Measurements from ENCODE around the gene PPM1G. TPM values are rescaled to one million over a fixed set of nuclear protein-coding genes. Genes with fewer than 3 reads are reported as not detected.
A peak's percentile ranks its signal among the peaks of the same experiment; 100 is the strongest.

PPM1G gene
- total and polyA plus RNA-seq, 3 experiments from 2014 or later, result 104 to 191 (median 189) TPM

DNA sequence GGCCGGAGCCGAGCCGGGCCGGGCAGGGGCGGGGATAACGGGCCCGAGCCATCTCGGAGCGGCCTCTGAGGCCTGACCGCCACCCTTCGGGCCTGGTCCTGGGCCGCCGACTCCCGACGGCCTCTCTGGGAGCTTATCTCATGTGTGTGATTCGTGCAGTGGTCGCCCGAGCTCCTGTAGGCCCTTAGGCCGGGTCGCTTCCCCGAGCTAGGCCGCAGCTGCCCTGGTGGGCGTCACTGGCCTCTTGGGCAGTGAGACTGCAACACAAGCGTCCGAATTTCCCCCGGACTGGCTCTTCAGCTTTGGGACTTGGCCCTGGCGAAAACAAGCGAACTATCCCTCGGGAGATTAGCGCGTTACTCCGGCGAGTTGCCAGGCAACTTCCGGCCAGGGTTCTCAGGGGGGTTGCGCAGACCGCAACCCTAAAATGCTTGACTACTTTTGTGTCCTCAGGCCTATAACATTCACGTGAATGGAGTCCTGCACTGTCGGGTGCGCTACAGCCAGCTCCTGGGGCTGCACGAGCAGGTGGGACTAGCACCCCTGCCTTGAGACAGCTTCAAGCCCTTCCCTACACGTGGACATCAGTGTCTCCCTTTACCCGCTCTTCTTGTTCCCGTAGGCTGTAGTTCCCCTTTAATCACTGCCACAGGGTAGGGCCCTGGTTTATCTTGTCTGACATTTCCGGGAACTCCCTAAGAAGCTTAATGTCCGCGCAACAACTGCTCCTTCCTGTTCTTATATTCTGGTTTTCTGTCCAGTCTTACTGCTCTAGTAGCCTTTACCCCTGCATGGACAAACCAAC lies 38.4 kb downstream of the PPM1G start:
- H3K36me3 ChIP-seq (ENCODE audit: insufficient read depth, low read length), result peaks cover 58% of the 10 kb centered on the region

DNA sequence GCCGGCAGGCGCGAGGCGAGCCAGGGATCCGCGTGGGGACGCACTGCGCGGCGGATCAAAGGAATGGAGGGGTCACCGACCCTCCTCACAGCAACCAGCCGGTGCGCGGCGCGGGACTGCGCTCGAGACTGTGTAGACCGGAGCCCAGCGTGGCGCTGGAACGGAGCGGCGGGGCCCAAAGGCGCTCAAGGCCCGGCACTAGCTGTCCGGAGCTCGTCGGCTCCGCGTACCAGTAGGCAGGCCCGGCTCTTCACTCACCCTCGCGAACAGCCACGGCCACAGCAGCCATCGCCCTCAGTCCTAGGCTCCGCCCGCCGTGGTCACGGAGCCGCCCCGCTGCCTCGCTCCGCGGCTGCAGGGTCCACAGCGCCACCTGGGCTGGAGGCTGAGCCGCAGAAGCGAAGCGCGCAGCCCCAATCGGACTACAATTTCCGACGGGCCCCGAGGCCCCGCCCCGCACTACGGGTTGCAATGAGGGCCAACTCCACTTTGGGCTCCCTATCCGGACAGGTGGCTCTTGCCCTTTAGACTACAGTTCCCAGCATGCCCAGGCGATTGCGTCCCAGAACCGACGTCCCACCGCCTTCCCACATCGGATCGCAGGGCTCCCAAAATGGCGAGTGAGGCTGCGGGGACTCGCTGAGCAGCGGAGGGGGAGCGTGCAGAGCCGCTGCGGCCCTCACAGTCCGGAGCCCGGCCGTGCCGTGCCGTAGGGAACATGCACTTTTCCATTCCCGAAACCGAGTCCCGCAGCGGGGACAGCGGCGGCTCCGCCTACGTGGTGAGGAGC lies 39.2 kb downstream of the PPM1G start, which contains the start of the genes EIF2B4 and SNX17:
Gene EIF2B4 (minus strand): TSS at position 313 of the 790 bp plus-strand sequence. CDS start 24 bp downstream, at position 289.
Gene SNX17 (plus strand): TSS at position 591 of the 790 bp plus-strand sequence. CDS start 128 bp downstream, at position 719.
- ChIA-PET POLR2A (interaction anchor here (0.6 to 2.1 kb wide), 5 partner anchors 9 to 16 kb away, joined by 3 to 12 read pairs (median 4); partner anchors contain the start of genes GTF3C2 and ZNF513), CTCF (interaction anchor here (0.9 to 3.9 kb wide), 13 partner anchors 10 to 259 kb away, joined by 3 to 21 read pairs (median 5); partner anchors contain the start of genes CCDC121, GPN1, GTF3C2 and MPV17)
- Histone ChIP-seq H3K9me3 (ENCODE audit: low read length) (no peaks in the 10 kb centered on the region), H3K4me1 (ENCODE audit: insufficient read depth, low read length) (peaks cover 35% of the 10 kb centered on the region), H3K4me3 (ENCODE audit: low read length) (peak within 1 kb of the TSS; percentile 92), H3K27ac (ENCODE audit: low read depth, low read length) (peak within 1 kb of the TSS; percentile 87), H3K36me3 (ENCODE audit: insufficient read depth, low read length) (peaks cover 57% of the 10 kb centered on the region), H3K27me3 (ENCODE audit: insufficient read depth, low read length, poor library complexity, severe bottlenecking) (no peaks in the 10 kb centered on the region)
- H3K27ac Mint-ChIP-seq, result peak within 1 kb of the TSS; percentile 82 to 100 (median 98)
- H3K4me3 Mint-ChIP-seq, result peak within 1 kb of the TSS; percentile 89 to 99 (median 97)
- H3K4me1 Mint-ChIP-seq, result peaks cover 42 to 50% (median 44%) of the 10 kb centered on the region in 3 donors
- DNase-seq, result peak; percentile 98 to 100 (median 99)
- peaks cover 0 to 2% of the 10 kb centered on the region in 2 donors for H3K27me3 Mint-ChIP-seq
- H3K36me3 Mint-ChIP-seq, result peaks cover 6 to 82% (median 16%) of the 10 kb centered on the region in 3 donors
- no peaks in the 10 kb centered on the region for H3K9me3 Mint-ChIP-seq

More for the DNA sequence above, 38.4 kb downstream of the PPM1G start:
- peak overlapping the region; percentile 82 to 99 (median 97) for H3K27ac Mint-ChIP-seq
- H3K4me1 Mint-ChIP-seq, result peaks cover 42 to 50% (median 46%) of the 10 kb centered on the region in 3 donors
- Histone ChIP-seq H3K4me3 (ENCODE audit: low read length) (peak overlapping the region; percentile 92), H3K27ac (ENCODE audit: low read depth, low read length) (peak overlapping the region; percentile 87), H3K4me1 (ENCODE audit: insufficient read depth, low read length) (peaks cover 35% of the 10 kb centered on the region), H3K27me3 (ENCODE audit: insufficient read depth, low read length, poor library complexity, severe bottlenecking) (no peaks in the 10 kb centered on the region), H3K9me3 (ENCODE audit: low read length) (no peaks in the 10 kb centered on the region)
- peaks cover 6 to 84% (median 15%) of the 10 kb centered on the region in 3 donors for H3K36me3 Mint-ChIP-seq
- peak in 4 of 5 donors; percentile 22 to 61 (median 31) for DNase-seq
- H3K4me3 Mint-ChIP-seq, result peak overlapping the region; percentile 89 to 99 (median 97)
- H3K27me3 Mint-ChIP-seq, result peaks cover 0 to 2% of the 10 kb centered on the region in 2 donors
- no peaks in the 10 kb centered on the region for H3K9me3 Mint-ChIP-seq
- CTCF ChIA-PET, result interaction anchor here (1.2 to 3.9 kb wide), 6 partner anchors 9 to 68 kb away, joined by 3 to 21 read pairs (median 8); partner anchors contain the start of genes GTF3C2, MPV17, NRBP1 and ZNF513
- POLR2A ChIA-PET, result interaction anchor here (0.9 to 2.3 kb wide), 5 partner anchors 9 to 284 kb away, joined by 3 to 18 read pairs (median 3); partner anchors contain the start of genes GTF3C2, KHK, NRBP1 and ZNF513

DNA sequence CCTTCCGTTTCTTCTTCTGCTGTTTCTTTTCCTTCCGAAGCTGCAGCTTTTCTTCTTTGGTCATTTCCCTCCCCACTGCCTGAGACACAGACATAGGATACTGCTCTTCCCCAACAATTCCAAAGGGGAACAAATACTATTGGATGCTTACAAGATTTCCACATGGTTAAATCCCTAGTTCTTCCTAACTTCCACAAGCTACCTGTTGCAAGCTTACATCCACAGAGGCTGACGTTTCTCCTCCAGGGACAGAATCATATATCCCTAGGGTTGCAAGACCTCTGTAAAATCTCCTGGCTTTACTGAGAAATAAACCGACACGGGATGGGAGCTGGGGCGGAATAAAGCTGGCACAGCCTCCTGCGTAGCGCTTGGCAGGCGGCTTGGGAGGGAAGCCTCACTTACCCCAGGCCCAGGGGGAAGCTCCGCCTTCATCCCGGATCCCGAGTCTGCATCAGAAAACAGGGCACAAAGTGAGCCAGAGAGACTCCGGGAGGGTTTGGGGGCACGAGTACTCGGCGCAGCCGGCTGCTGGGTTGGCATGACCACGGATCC lies 39.8 kb downstream of the PPM1G start:
- Histone ChIP-seq H3K27ac (ENCODE audit: low read depth, low read length) (peak overlapping the region; percentile 87), H3K9me3 (ENCODE audit: low read length) (no peaks in the 10 kb centered on the region), H3K4me3 (ENCODE audit: low read length) (peak overlapping the region; percentile 92), H3K4me1 (ENCODE audit: insufficient read depth, low read length) (peaks cover 35% of the 10 kb centered on the region), H3K27me3 (ENCODE audit: insufficient read depth, low read length, poor library complexity, severe bottlenecking) (no peaks in the 10 kb centered on the region), H3K36me3 (ENCODE audit: insufficient read depth, low read length) (peaks cover 53% of the 10 kb centered on the region)
- H3K4me1 Mint-ChIP-seq, result peaks cover 38 to 50% (median 44%) of the 10 kb centered on the region in 3 donors
- peaks cover 6 to 79% (median 12%) of the 10 kb centered on the region in 3 donors for H3K36me3 Mint-ChIP-seq
- ChIA-PET CTCF (interaction anchor here (0.9 to 3.9 kb wide), 12 partner anchors 9 to 259 kb away, joined by 3 to 21 read pairs (median 6); partner anchors contain the start of genes CCDC121, GPN1, GTF3C2 and MPV17), POLR2A (interaction anchor here (0.6 to 2.1 kb wide), 6 partner anchors 10 to 41 kb away, joined by 3 to 12 read pairs (median 4); partner anchors contain the start of genes GTF3C2 and ZNF513)
- H3K27me3 Mint-ChIP-seq, result peaks cover 0 to 2% of the 10 kb centered on the region in 2 donors
- no peak for DNase-seq
- H3K27ac Mint-ChIP-seq, result peak overlapping the region; percentile 48 to 100 (median 93)
- H3K9me3 Mint-ChIP-seq, result no peaks in the 10 kb centered on the region
- H3K4me3 Mint-ChIP-seq, result peak overlapping the region; percentile 89 to 99 (median 97)

DNA sequence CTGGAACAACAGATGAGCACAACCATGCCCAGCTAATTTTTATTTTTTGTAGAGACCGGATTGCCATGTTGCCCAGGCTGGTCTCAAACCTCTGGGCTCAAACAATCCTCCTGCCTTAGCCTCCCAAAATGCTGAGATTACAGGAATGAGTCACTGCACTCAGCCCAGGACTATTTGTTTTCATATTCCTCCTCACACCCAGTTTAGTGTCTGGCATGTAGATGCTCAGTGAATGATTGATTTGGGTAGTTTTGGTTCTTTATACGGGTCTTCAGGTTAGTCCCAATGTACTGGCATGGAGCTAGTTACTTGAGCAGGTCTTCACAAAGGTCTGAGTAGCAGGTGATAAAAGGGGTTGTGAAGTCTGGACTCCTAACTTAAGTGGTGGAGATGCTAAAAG lies 45.5 kb downstream of the PPM1G start:
- Histone ChIP-seq H3K9me3 (ENCODE audit: low read length) (no peaks in the 10 kb centered on the region), H3K27ac (ENCODE audit: low read depth, low read length) (no peak overlapping the region), H3K4me1 (ENCODE audit: insufficient read depth, low read length) (peaks cover 8% of the 10 kb centered on the region), H3K27me3 (ENCODE audit: insufficient read depth, low read length, poor library complexity, severe bottlenecking) (no peaks in the 10 kb centered on the region), H3K4me3 (ENCODE audit: low read length) (no peak overlapping the region), H3K36me3 (ENCODE audit: insufficient read depth, low read length) (peaks cover 38% of the 10 kb centered on the region)
- Mint-ChIP-seq H3K27me3 (no peaks in the 10 kb centered on the region), H3K36me3 (peaks cover 0 to 46% (median 6%) of the 10 kb centered on the region in 3 donors), H3K4me1 (peaks cover 11 to 17% (median 16%) of the 10 kb centered on the region in 3 donors), H3K27ac (peak overlapping the region in 1 of 8 donors; percentile 31), H3K4me3 (peak overlapping the region in 1 of 7 donors; percentile 44), H3K9me3 (no peaks in the 10 kb centered on the region)
- ChIA-PET CTCF (interaction anchor here (0.9 to 1.2 kb wide), 2 partner anchors 15 to 60 kb away, joined by 3 read pairs; no protein-coding TSS in a partner anchor), POLR2A (no interaction called here)
- no peak for DNase-seq

DNA sequence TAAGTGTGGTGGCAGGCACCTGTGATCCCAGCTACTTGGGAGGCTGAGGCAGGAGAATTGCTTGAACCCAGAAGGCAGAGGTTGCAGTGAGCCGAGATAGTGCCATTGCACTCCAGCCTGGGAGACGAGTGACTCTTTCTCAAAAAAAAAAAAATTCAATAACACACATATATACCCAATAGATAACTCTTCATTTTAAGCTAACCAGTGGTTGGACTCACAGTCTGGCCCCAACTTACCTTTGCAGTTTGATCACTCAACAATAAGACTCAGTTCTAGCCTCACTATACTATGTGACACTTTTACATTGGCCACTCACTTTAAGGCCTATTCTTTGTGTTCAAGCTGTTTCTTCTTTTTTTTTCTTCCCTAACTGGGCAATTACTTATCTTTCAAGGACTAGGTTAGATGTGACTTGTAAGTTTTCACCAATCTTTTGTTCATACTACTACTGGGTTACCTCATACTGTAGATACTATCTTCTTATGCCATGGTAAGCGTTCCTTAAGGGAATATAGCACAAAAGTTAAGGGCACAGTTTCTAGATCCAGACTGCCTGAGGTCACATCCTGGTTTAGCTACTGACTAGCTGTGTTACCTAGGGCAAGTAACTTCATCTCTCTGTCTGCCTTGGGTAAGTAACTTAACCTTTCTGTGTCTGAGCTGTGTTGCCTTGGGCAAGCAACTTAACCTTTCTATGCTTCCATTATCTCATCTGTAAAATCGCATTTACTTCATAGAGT lies 46.5 kb downstream of the PPM1G start:
- H3K9me3 ChIP-seq (ENCODE audit: low read length), result no peaks in the 10 kb centered on the region
- peaks cover 8% of the 10 kb centered on the region for H3K4me1 ChIP-seq (ENCODE audit: insufficient read depth, low read length)
- H3K27me3 ChIP-seq (ENCODE audit: insufficient read depth, low read length, poor library complexity, severe bottlenecking), result no peaks in the 10 kb centered on the region
- H3K27ac ChIP-seq (ENCODE audit: low read depth, low read length), result no peak overlapping the region
- H3K36me3 ChIP-seq (ENCODE audit: insufficient read depth, low read length), result peaks cover 30% of the 10 kb centered on the region
- Mint-ChIP-seq H3K27ac (no peak overlapping the region), H3K4me1 (peaks cover 14 to 17% (median 17%) of the 10 kb centered on the region in 3 donors), H3K36me3 (peaks cover 0 to 41% (median 6%) of the 10 kb centered on the region in 3 donors), H3K4me3 (peak overlapping the region in 1 of 7 donors; percentile 21), H3K9me3 (no peaks in the 10 kb centered on the region), H3K27me3 (no peaks in the 10 kb centered on the region)
- ChIA-PET CTCF (no interaction called here), POLR2A (no interaction called here)
- no peak overlapping the region for H3K4me3 ChIP-seq (ENCODE audit: low read length)
- DNase-seq, result no peak

DNA sequence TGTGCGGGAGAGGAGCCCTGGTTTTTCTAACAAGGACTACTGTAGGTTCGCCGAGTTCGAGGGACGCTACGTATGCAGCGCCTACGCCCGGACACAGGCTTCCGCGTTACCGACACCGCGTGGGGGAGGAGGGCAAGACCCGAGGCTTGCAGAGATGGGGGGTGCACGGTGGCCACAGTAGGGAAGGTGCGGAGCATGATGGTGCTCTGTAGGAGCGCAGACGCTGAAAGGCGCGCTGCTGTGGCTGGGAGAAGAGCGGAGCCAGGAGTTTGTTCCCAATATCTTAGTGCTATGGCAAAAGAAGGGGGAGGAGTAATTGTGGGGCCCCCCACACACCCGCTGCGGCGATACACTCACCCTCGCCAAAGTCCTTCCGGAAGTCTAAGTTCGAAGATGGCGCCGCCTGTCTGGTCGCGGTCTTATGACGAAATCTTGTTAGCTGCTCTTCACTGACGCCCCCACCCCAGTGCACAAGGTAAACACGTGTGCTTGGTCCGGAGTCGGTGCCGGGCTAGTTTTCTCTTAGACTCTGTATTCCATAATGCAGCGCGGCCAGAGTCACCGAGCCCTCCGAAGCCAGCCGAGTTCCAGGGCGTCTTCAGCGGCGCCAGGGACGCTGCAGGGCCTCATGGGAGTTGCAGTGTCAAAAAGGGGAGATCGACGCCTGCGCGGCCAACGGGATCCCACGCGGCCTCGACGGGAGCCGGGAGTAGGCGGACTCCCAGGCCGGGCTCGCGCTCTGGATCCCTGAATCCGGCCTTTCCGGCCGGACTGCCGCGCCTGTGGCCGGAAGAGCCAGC lies 52.8 kb downstream of the PPM1G start, which contains the start of gene GTF3C2:
Gene GTF3C2 (minus strand): TSS at position 383 of the 800 bp plus-strand sequence. CDS start 13,210 bp downstream, outside the sequence.
- peak; percentile 86 to 96 (median 93) for DNase-seq
- ChIA-PET CTCF (interaction anchor here (0.8 to 1.0 kb wide), 3 partner anchors 13 to 15 kb away, joined by 3 to 4 read pairs (median 3); partner anchors contain the start of gene EIF2B4), POLR2A (interaction anchor here (0.6 to 1.7 kb wide), 5 partner anchors 13 to 1256 kb away, joined by 4 to 12 read pairs (median 8); partner anchors contain the start of genes EIF2B4, NRBP1, PPM1G and SNX17)
- H3K4me1 ChIP-seq (ENCODE audit: insufficient read depth, low read length), result peaks cover 32% of the 10 kb centered on the region
- peaks cover 44 to 64% (median 58%) of the 10 kb centered on the region in 3 donors for H3K4me1 Mint-ChIP-seq
- no peaks in the 10 kb centered on the region for H3K36me3 ChIP-seq (ENCODE audit: insufficient read depth, low read length)
- H3K27ac ChIP-seq (ENCODE audit: low read depth, low read length), result peak within 1 kb of the TSS; percentile 90
- H3K9me3 ChIP-seq (ENCODE audit: low read length), result no peaks in the 10 kb centered on the region
- H3K4me3 ChIP-seq (ENCODE audit: low read length), result peak within 1 kb of the TSS; percentile 92
- H3K36me3 Mint-ChIP-seq, result peaks cover 0 to 23% (median 0%) of the 10 kb centered on the region in 3 donors
- peak within 1 kb of the TSS; percentile 98 to 100 (median 99) for H3K27ac Mint-ChIP-seq
- H3K27me3 Mint-ChIP-seq, result peaks cover 0 to 1% of the 10 kb centered on the region in 2 donors
- H3K27me3 ChIP-seq (ENCODE audit: insufficient read depth, low read length, poor library complexity, severe bottlenecking), result no peaks in the 10 kb centered on the region
- no peaks in the 10 kb centered on the region for H3K9me3 Mint-ChIP-seq
- H3K4me3 Mint-ChIP-seq, result peak within 1 kb of the TSS; percentile 93 to 100 (median 99)

Data from CD8-positive, alpha-beta memory T cell (primary cell).